ENCODE results near the gene SERAC1. TPM values are rescaled to one million over a fixed set of nuclear protein-coding genes. Genes with fewer than 3 reads are reported as not detected.
"Not testable (repeated sequence)": the region's sequence is repeated elsewhere in the genome, so short reads cannot be mapped to it uniquely, and the experiment has no call there.

Gene SERAC1
- polyA plus RNA-seq, 2 donors, result 5.3 to 6.1 TPM

DNA sequence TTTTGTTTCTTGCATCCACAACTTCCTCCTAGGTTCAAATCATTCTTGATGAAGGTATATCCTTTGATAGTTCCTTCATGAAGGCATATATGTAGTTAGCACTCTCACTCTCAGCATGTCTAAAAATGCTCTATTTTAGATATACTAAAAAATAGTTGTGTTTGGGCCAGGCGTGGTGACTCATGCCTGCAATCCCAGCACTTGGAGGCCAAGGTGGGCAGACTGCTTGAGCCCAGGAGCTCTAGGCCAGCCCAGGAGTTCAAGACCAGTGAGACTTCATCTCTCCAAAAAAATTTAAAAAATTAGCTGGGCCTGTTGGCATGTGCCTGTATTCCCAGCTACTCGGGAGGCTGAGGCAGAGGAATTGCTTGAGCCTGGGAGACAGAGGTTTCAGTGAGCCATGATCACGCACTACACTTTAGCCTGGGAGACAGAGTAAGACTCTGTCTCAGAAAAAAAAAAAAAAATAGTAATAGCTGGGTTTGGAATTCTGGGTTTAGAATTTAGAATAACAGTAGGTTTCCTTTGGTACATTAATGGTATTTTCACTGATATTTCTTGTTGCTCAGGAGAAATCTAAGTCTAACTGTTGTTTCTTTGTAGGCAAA, 7.0 kb downstream of the SERAC1 start:
- Histone ChIP-seq H3K36me3 (ENCODE audit: control insufficient read depth in 2 of 2, insufficient read depth in 2 of 2, low read length in 1 of 2) (peaks cover 0 to 2% of the 10 kb centered on the region in 2 donors), H3K4me3 (ENCODE audit: low read depth in 1 of 2, low read length in 2 of 2) (no peak overlapping the region), H3K4me1 (ENCODE audit: control insufficient read depth in 2 of 2, insufficient read depth in 2 of 2, low read length in 1 of 2) (no peaks in the 10 kb centered on the region), H3K9me3 (ENCODE audit: control insufficient read depth in 2 of 2, insufficient read depth in 1 of 2, low read depth in 1 of 2, low read length in 1 of 2) (no peaks in the 10 kb centered on the region), H3K27me3 (ENCODE audit: control insufficient read depth in 1 of 2, insufficient read depth in 2 of 2, low read length in 2 of 2) (no peaks in the 10 kb centered on the region), H3K27ac (ENCODE audit: low read depth in 2 of 2, low read length in 1 of 2) (no peak overlapping the region)
- WGBS, 2 donors, result 83 to 89% methylated on average over 3 of the region's 3 CpGs

GRCh38 chr6:158158748-158159147, 9.3 kb downstream of the SERAC1 start:
- Histone ChIP-seq H3K27me3 (ENCODE audit: control insufficient read depth in 1 of 2, insufficient read depth in 2 of 2, low read length in 2 of 2) (no peaks in the 10 kb centered on the region), H3K9me3 (ENCODE audit: control insufficient read depth in 2 of 2, insufficient read depth in 1 of 2, low read depth in 1 of 2, low read length in 1 of 2) (no peaks in the 10 kb centered on the region), H3K36me3 (ENCODE audit: control insufficient read depth in 2 of 2, insufficient read depth in 2 of 2, low read length in 1 of 2) (peaks cover 0 to 2% of the 10 kb centered on the region in 2 donors), H3K4me3 (ENCODE audit: low read depth in 1 of 2, low read length in 2 of 2) (no peak overlapping the region), H3K27ac (ENCODE audit: low read depth in 2 of 2, low read length in 1 of 2) (no peak overlapping the region), H3K4me1 (ENCODE audit: control insufficient read depth in 2 of 2, insufficient read depth in 2 of 2, low read length in 1 of 2) (no peaks in the 10 kb centered on the region)
- 42 to 47% methylated on average over 2 of the region's 2 CpGs for WGBS, 2 donors

DNA sequence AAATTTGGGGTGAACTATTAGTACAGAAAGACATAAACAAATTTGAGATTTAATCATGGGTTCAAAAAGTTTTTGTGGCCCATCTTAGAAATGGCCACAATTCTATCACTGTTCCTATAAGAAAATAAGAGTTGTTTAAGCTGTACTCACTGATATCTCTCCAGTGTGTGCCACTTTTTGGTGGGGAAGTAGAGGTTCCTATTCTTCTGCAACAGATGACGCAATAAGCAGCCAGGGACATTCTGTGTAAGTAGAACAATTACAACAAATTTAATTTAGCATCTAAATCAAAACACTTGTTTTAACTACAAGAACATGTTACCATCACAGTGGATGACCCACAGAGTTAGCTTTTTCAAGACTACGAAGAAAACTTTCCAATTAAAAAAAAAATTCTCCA, 9.9 kb downstream of the SERAC1 start:
- Histone ChIP-seq H3K4me1 (ENCODE audit: control insufficient read depth in 2 of 2, insufficient read depth in 2 of 2, low read length in 1 of 2) (no peaks in the 10 kb centered on the region), H3K36me3 (ENCODE audit: control insufficient read depth in 2 of 2, insufficient read depth in 2 of 2, low read length in 1 of 2) (no peaks in the 10 kb centered on the region), H3K4me3 (ENCODE audit: low read depth in 1 of 2, low read length in 2 of 2) (no peak overlapping the region), H3K27me3 (ENCODE audit: control insufficient read depth in 1 of 2, insufficient read depth in 2 of 2, low read length in 2 of 2) (no peaks in the 10 kb centered on the region), H3K9me3 (ENCODE audit: control insufficient read depth in 2 of 2, insufficient read depth in 1 of 2, low read depth in 1 of 2, low read length in 1 of 2) (no peaks in the 10 kb centered on the region), H3K27ac (ENCODE audit: low read depth in 2 of 2, low read length in 1 of 2) (no peak overlapping the region)
- WGBS, 2 donors, result 84 to 89% methylated on average over 2 of the region's 2 CpGs

DNA sequence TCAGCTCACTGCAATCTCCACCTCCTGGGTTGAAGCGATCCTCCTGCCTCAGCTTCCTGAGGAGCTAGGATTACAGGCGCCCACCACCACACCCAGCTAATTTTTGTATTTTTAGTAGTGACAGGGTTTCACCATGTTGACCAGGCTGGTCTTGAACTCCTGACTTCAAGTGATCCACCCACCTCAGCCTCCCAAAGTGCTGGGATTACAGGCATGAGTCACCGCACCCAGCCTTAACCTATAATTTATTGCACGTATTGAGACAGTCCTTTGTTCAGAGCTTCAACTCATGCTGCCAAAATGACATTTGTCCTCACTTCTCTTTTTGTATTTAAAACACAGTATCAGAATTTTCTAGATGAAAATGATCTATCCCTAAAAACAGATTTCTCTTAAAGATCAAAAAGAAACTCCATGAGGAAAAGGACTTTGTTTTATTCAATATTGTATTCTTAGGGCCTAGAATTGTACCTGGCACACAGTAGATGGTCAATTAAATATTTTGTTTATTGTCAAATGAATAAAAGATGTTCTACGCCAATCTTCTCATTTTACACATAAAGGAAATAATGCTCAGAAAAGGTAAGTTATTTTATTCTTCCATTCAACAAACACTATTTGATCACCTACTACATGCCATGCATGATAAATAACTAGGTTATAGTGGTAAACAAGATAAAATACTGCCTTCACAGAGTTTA, 10.8 kb downstream of the SERAC1 start:
- H3K27me3 ChIP-seq (ENCODE audit: control insufficient read depth in 1 of 2, insufficient read depth in 2 of 2, low read length in 2 of 2), result no peaks in the 10 kb centered on the region
- no peak overlapping the region for H3K27ac ChIP-seq (ENCODE audit: low read depth in 2 of 2, low read length in 1 of 2)
- no peaks in the 10 kb centered on the region for H3K36me3 ChIP-seq (ENCODE audit: control insufficient read depth in 2 of 2, insufficient read depth in 2 of 2, low read length in 1 of 2)
- H3K9me3 ChIP-seq (ENCODE audit: control insufficient read depth in 2 of 2, insufficient read depth in 1 of 2, low read depth in 1 of 2, low read length in 1 of 2), result no peaks in the 10 kb centered on the region
- no peak overlapping the region for H3K4me3 ChIP-seq (ENCODE audit: low read depth in 1 of 2, low read length in 2 of 2)
- H3K4me1 ChIP-seq (ENCODE audit: control insufficient read depth in 2 of 2, insufficient read depth in 2 of 2, low read length in 1 of 2), result no peaks in the 10 kb centered on the region
- WGBS, 2 donors, result 87% methylated on average over 5 of the region's 5 CpGs

DNA sequence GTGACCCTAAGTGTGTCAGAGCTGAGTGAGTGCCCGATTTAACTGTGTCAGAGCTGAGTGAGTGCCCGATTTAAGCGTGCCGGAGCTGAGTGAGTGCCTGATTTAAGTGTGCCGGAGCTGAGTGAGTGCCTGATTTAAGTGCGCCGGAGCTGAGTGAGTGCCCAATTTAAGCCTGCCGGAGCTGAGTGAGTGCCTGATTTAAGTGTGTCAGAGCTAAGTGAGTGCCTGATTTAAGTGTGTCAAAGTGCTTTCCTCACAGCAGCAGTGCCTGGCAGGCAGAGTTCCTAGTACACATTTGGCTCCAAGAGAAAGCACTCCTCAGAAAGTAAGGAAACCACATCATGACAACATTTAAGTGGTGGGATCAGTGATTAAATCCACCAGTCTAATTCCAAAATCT, 13.2 kb downstream of the SERAC1 start:
- Histone ChIP-seq H3K9me3 (ENCODE audit: control insufficient read depth in 2 of 2, insufficient read depth in 1 of 2, low read depth in 1 of 2, low read length in 1 of 2) (no peaks in the 10 kb centered on the region), H3K27me3 (ENCODE audit: control insufficient read depth in 1 of 2, insufficient read depth in 2 of 2, low read length in 2 of 2) (no peaks in the 10 kb centered on the region), H3K27ac (ENCODE audit: low read depth in 2 of 2, low read length in 1 of 2) (no peak overlapping the region), H3K4me3 (ENCODE audit: low read depth in 1 of 2, low read length in 2 of 2) (no peak overlapping the region), H3K4me1 (ENCODE audit: control insufficient read depth in 2 of 2, insufficient read depth in 2 of 2, low read length in 1 of 2) (no peaks in the 10 kb centered on the region), H3K36me3 (ENCODE audit: control insufficient read depth in 2 of 2, insufficient read depth in 2 of 2, low read length in 1 of 2) (no peaks in the 10 kb centered on the region)
- 96 to 97% methylated on average over 8 of the region's 8 CpGs for WGBS, 2 donors

- no peaks in the 10 kb centered on the region for H3K27me3 ChIP-seq (ENCODE audit: control insufficient read depth in 1 of 2, insufficient read depth in 2 of 2, low read length in 2 of 2)
- no peaks in the 10 kb centered on the region for H3K9me3 ChIP-seq (ENCODE audit: control insufficient read depth in 2 of 2, insufficient read depth in 1 of 2, low read depth in 1 of 2, low read length in 1 of 2)
- H3K36me3 ChIP-seq (ENCODE audit: control insufficient read depth in 2 of 2, insufficient read depth in 2 of 2, low read length in 1 of 2), result peaks cover 0 to 3% of the 10 kb centered on the region in 2 donors
- no peak overlapping the region for H3K4me3 ChIP-seq (ENCODE audit: low read depth in 1 of 2, low read length in 2 of 2)
- H3K4me1 ChIP-seq (ENCODE audit: control insufficient read depth in 2 of 2, insufficient read depth in 2 of 2, low read length in 1 of 2), result no peaks in the 10 kb centered on the region
- 78 to 84% methylated on average over 3 of the region's 3 CpGs for WGBS, 2 donors
- H3K27ac ChIP-seq (ENCODE audit: low read depth in 2 of 2, low read length in 1 of 2), result no peak overlapping the region
Measured at GRCh38 chr6:158153576-158153975, 14.5 kb downstream of the SERAC1 start.

GRCh38 chr6:158152659-158153058, 15.4 kb downstream of the SERAC1 start:
- H3K4me1 ChIP-seq (ENCODE audit: control insufficient read depth in 2 of 2, insufficient read depth in 2 of 2, low read length in 1 of 2), result no peaks in the 10 kb centered on the region
- no peak overlapping the region for H3K4me3 ChIP-seq (ENCODE audit: low read depth in 1 of 2, low read length in 2 of 2)
- no peaks in the 10 kb centered on the region for H3K9me3 ChIP-seq (ENCODE audit: control insufficient read depth in 2 of 2, insufficient read depth in 1 of 2, low read depth in 1 of 2, low read length in 1 of 2)
- 84 to 87% methylated on average over 4 of the region's 4 CpGs for WGBS, 2 donors
- H3K27me3 ChIP-seq (ENCODE audit: control insufficient read depth in 1 of 2, insufficient read depth in 2 of 2, low read length in 2 of 2), result no peaks in the 10 kb centered on the region
- H3K36me3 ChIP-seq (ENCODE audit: control insufficient read depth in 2 of 2, insufficient read depth in 2 of 2, low read length in 1 of 2), result peaks cover 0 to 3% of the 10 kb centered on the region in 2 donors
- no peak overlapping the region for H3K27ac ChIP-seq (ENCODE audit: low read depth in 2 of 2, low read length in 1 of 2)

DNA sequence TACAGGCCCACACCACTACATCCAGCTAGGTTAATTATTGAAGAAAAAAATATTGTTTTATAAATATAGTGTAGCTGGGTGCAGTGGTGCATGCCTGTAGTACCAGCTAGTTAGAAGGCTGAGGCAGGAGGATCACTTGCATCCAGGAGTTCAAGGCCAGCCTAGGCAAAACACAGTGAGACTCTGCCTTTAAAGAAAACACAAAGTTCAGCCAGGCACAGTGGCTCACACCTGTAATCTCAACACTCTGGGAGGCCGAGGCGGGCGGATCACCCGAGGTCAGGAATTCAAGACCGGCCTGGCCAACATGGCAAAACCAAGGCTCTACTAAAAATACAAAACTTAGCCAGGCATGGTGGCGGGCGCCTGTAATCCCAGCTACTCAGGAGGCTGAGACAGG, 16.0 kb downstream of the SERAC1 start:
- H3K4me1 ChIP-seq (ENCODE audit: control insufficient read depth in 2 of 2, insufficient read depth in 2 of 2, low read length in 1 of 2); H3K36me3 ChIP-seq (ENCODE audit: control insufficient read depth in 2 of 2, insufficient read depth in 2 of 2, low read length in 1 of 2); H3K9me3 ChIP-seq (ENCODE audit: control insufficient read depth in 2 of 2, insufficient read depth in 1 of 2, low read depth in 1 of 2, low read length in 1 of 2); H3K27ac ChIP-seq (ENCODE audit: low read depth in 2 of 2, low read length in 1 of 2); H3K4me3 ChIP-seq (ENCODE audit: low read depth in 1 of 2, low read length in 2 of 2); H3K27me3 ChIP-seq (ENCODE audit: control insufficient read depth in 1 of 2, insufficient read depth in 2 of 2, low read length in 2 of 2): not testable (repeated sequence)
- WGBS, 2 donors, result 95 to 96% methylated on average over 7 of the region's 7 CpGs

GRCh38 chr6:158150701-158151100, 17.4 kb downstream of the SERAC1 start:
- H3K27me3 ChIP-seq (ENCODE audit: control insufficient read depth in 1 of 2, insufficient read depth in 2 of 2, low read length in 2 of 2), result no peaks in the 10 kb centered on the region
- H3K9me3 ChIP-seq (ENCODE audit: control insufficient read depth in 2 of 2, insufficient read depth in 1 of 2, low read depth in 1 of 2, low read length in 1 of 2), result no peaks in the 10 kb centered on the region
- no peaks in the 10 kb centered on the region for H3K4me1 ChIP-seq (ENCODE audit: control insufficient read depth in 2 of 2, insufficient read depth in 2 of 2, low read length in 1 of 2)
- no peak overlapping the region for H3K27ac ChIP-seq (ENCODE audit: low read depth in 2 of 2, low read length in 1 of 2)
- no peak overlapping the region for H3K4me3 ChIP-seq (ENCODE audit: low read depth in 1 of 2, low read length in 2 of 2)
- peaks cover 0 to 5% of the 10 kb centered on the region in 2 donors for H3K36me3 ChIP-seq (ENCODE audit: control insufficient read depth in 2 of 2, insufficient read depth in 2 of 2, low read length in 1 of 2)
- WGBS, 2 donors, result 82 to 83% methylated on average over 5 of the region's 5 CpGs

DNA sequence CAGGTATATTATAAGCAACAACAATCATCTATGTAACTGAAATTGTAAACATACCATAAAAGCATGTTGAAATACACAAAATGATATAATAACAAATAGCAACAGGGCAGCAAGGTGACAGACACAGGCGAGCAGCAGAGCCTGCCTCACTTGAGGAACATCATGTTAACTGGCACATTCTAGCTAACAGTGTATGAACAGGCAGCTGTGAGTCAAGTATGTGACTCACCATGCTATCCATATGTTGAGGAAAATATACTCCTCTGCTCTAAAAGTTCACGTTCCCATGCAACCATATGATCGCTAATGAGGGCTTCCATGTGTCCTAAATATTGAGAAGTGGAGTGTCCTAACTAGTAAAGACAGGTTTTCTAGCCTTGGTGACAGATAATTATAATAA, 18.4 kb downstream of the SERAC1 start:
- Histone ChIP-seq H3K27ac (ENCODE audit: low read depth in 2 of 2, low read length in 1 of 2) (no peak overlapping the region), H3K36me3 (ENCODE audit: control insufficient read depth in 2 of 2, insufficient read depth in 2 of 2, low read length in 1 of 2) (peaks cover 0 to 5% of the 10 kb centered on the region in 2 donors), H3K4me3 (ENCODE audit: low read depth in 1 of 2, low read length in 2 of 2) (no peak overlapping the region), H3K9me3 (ENCODE audit: control insufficient read depth in 2 of 2, insufficient read depth in 1 of 2, low read depth in 1 of 2, low read length in 1 of 2) (no peaks in the 10 kb centered on the region), H3K27me3 (ENCODE audit: control insufficient read depth in 1 of 2, insufficient read depth in 2 of 2, low read length in 2 of 2) (no peaks in the 10 kb centered on the region), H3K4me1 (ENCODE audit: control insufficient read depth in 2 of 2, insufficient read depth in 2 of 2, low read length in 1 of 2) (no peaks in the 10 kb centered on the region)
- WGBS, 2 donors, result 65% methylated on average over 3 of the region's 3 CpGs

All from esophagus (tissue), 2 donors.